UCSD-AML1 (cell line): Measurements from ENCODE around the gene SMIM1.
"Not testable (repeated sequence)": the region's sequence is repeated elsewhere in the genome, so short reads cannot be mapped to it uniquely, and the experiment has no call there.

Experiments
- DNase-seq: peaks from one replicate; lab custom pipeline; 2025; ENCODE audit not compliant: unreplicated experiment; lab: John Stamatoyannopoulos, UW

The SMIM1 gene

GRCh38 chr1:3736131-3736561 is 36.4 kb upstream of the SMIM1 start:
- no peak for DNase-seq

GRCh38 chr1:3736708-3737107 is 35.8 kb upstream of the SMIM1 start:
- no peak for DNase-seq

- DNase-seq = no peak
Measured at GRCh38 chr1:3738943-3739342, 33.6 kb upstream of the SMIM1 start.

- no peak for DNase-seq
Measured at GRCh38 chr1:3740042-3740441, 32.5 kb upstream of the SMIM1 start.

- DNase-seq = no peak
Measured at GRCh38 chr1:3740752-3741151, 31.8 kb upstream of the SMIM1 start.

GRCh38 chr1:3741566-3742438 is 30.7 kb upstream of the SMIM1 start:
- DNase-seq = no peak

- no peak for DNase-seq
Measured at GRCh38 chr1:3742439-3743298, 29.9 kb upstream of the SMIM1 start.

GRCh38 chr1:3743421-3743820 is 29.1 kb upstream of the SMIM1 start:
- no peak for DNase-seq

- DNase-seq = no peak
Measured at GRCh38 chr1:3743826-3744225, 28.7 kb upstream of the SMIM1 start.

- no peak for DNase-seq
Measured at GRCh38 chr1:3744646-3745045, 27.9 kb upstream of the SMIM1 start.

- DNase-seq = no peak
Measured at GRCh38 chr1:3745071-3745470, 27.5 kb upstream of the SMIM1 start.

- DNase-seq = no peak
Measured at GRCh38 chr1:3745590-3746381, 26.8 kb upstream of the SMIM1 start.

- no peak for DNase-seq
Measured at GRCh38 chr1:3746389-3746829, 26.1 kb upstream of the SMIM1 start.

GRCh38 chr1:3746830-3747521 is 25.6 kb upstream of the SMIM1 start:
- DNase-seq = no peak

GRCh38 chr1:3747522-3747848 is 25.1 kb upstream of the SMIM1 start:
- no peak for DNase-seq

- no peak for DNase-seq
Measured at GRCh38 chr1:3747903-3748302, 24.6 kb upstream of the SMIM1 start.

GRCh38 chr1:3748316-3748900 is 24.1 kb upstream of the SMIM1 start:
- not testable (repeated sequence) for DNase-seq

GRCh38 chr1:3749512-3749911 is 23.0 kb upstream of the SMIM1 start:
- no peak for DNase-seq

GRCh38 chr1:3750741-3751140 is 21.8 kb upstream of the SMIM1 start:
- DNase-seq = no peak

- DNase-seq = no peak
Measured at GRCh38 chr1:3752400-3752945, 20.1 kb upstream of the SMIM1 start, which contains the start of gene CCDC27. Gene CCDC27 (plus strand): TSS chr1:3752450. CDS start chr1:3752482, 32 bp downstream.
